HG02943 (cell line): ENCODE measurements around the gene NUP54.

ENCODE experiments used
- ATAC-seq: cut with Tn5 transposase; IDR thresholded peaks from one replicate; pipeline ENCODE4 v1.9.1; 2021; ENCODE audit warnings: mild to moderate bottlenecking, low read depth, moderate library complexity; ENCODE audit not compliant: unreplicated experiment

The NUP54 gene

GRCh38 chr4:76153356-76153755 is 5.2 kb upstream of the NUP54 start:
- ATAC-seq, result no peak

GRCh38 chr4:76147454-76148141 is 599 bp downstream of the NUP54 start:
- ATAC-seq, result peak; percentile 27

- ATAC-seq, result no peak
Observed at GRCh38 chr4:76144546-76144945, 3.7 kb downstream of the NUP54 start.

GRCh38 chr4:76141241-76141640 is 7.0 kb downstream of the NUP54 start:
- no peak for ATAC-seq

- no peak for ATAC-seq
Observed at GRCh38 chr4:76127754-76128153, 20.4 kb downstream of the NUP54 start.

- ATAC-seq, result no peak
Observed at GRCh38 chr4:76125816-76126215, 22.4 kb downstream of the NUP54 start.

- no peak for ATAC-seq
Observed at GRCh38 chr4:76120199-76120598, 28.0 kb downstream of the NUP54 start.

GRCh38 chr4:76117536-76117935 is 30.7 kb downstream of the NUP54 start:
- no peak for ATAC-seq

- no peak for ATAC-seq
Observed at GRCh38 chr4:76116821-76117220, 31.4 kb downstream of the NUP54 start.

- no peak for ATAC-seq
Observed at GRCh38 chr4:76108467-76109181, 39.6 kb downstream of the NUP54 start.

- no peak for ATAC-seq
Observed at GRCh38 chr4:76106442-76106841, 41.8 kb downstream of the NUP54 start.

- no peak for ATAC-seq
Observed at GRCh38 chr4:76105652-76106051, 42.5 kb downstream of the NUP54 start.

- ATAC-seq, result no peak
Observed at GRCh38 chr4:76096076-76096475, 52.1 kb downstream of the NUP54 start.

GRCh38 chr4:76095568-76095967 is 52.6 kb downstream of the NUP54 start:
- ATAC-seq, result no peak

GRCh38 chr4:76091052-76091451 is 57.1 kb downstream of the NUP54 start:
- no peak for ATAC-seq

GRCh38 chr4:76090241-76090691 is 57.9 kb downstream of the NUP54 start:
- ATAC-seq, result no peak

GRCh38 chr4:76088719-76089118 is 59.5 kb downstream of the NUP54 start:
- no peak for ATAC-seq

GRCh38 chr4:76087007-76087769 is 61.0 kb downstream of the NUP54 start:
- no peak for ATAC-seq

GRCh38 chr4:76084542-76084941 is 63.7 kb downstream of the NUP54 start:
- no peak for ATAC-seq

GRCh38 chr4:76083386-76083988 is 64.7 kb downstream of the NUP54 start:
- ATAC-seq, result no peak

GRCh38 chr4:76078033-76078613 is 70.1 kb downstream of the NUP54 start:
- no peak for ATAC-seq
